Lower leg skin (tissue), 4 donors: ENCODE data around the gene C1QTNF5. TPM values are rescaled to one million over a fixed set of nuclear protein-coding genes. Genes with fewer than 3 reads are reported as not detected.

Source experiments
- DNase-seq, 2 donors: peaks; one replicate each; pipeline ENCODE4 v3.0.0-alpha.2; 2019; ENCODE audit warnings: low spot score in 2 of 2
- H3K4me3 ChIP-seq: fragments of 200-600 bp; sonication (generic); 2 replicates; pipeline ENCODE4 v1.5.1; 2017; ENCODE audit warnings: mild to moderate bottlenecking, low read depth; ENCODE audit not compliant: poor library complexity, severe bottlenecking
- POLR2A ChIP-seq, 2 donors: fragments of 450-650 bp; IDR thresholded peaks; one replicate each; pipeline ENCODE4 v1.6.1; 2016 to 2017; ENCODE audit warnings: antibody characterized with exemption in 2 of 2, mild to moderate bottlenecking in 1 of 2, moderate library complexity in 1 of 2
- WGBS, 2 donors: methylation state at CpG; one replicate each; pipeline ENCODE4 v1.1.5; 2018; 5-methylcytosine and 5-hydroxymethylcytosine counted together
- intact Hi-C: fragments of 100-400 bp; cut with DNase I; formaldehyde crosslinking; loops from one replicate; pipeline ENCODE4 v1.15.0; 2023; ENCODE audit warnings: low total_unique reads
- microRNA-seq, 2 donors: library from miRNA; unstranded; fragments of <30 nt; microRNA quantifications; one replicate each; pipeline ENCODE4, GENCODE V29; 2016; ENCODE audit warnings: borderline replicate concordance in 2 of 2, borderline number of aligned reads in 1 of 2
- total RNA-seq, 4 donors: library from RNA; depleted of rRNA; stranded (reverse); fragments of >200 nt; gene quantifications; one replicate each; pipeline ENCODE4 v1.1.0, GENCODE V29; 2016
- TF ChIP-seq, protein P1 (sequence below), 3 donors: fragments of 450-650 bp; IDR thresholded peaks; one replicate each; pipeline ENCODE4 v1.5.1; 2016; ENCODE audit warnings: antibody characterized with exemption in 3 of 3, mild to moderate bottlenecking in 3 of 3, moderate library complexity in 2 of 3

C1QTNF5 gene
- total RNA-seq, 4 donors from 2014 or later = 4.2 to 14.3 (median 8.6) TPM

DNA sequence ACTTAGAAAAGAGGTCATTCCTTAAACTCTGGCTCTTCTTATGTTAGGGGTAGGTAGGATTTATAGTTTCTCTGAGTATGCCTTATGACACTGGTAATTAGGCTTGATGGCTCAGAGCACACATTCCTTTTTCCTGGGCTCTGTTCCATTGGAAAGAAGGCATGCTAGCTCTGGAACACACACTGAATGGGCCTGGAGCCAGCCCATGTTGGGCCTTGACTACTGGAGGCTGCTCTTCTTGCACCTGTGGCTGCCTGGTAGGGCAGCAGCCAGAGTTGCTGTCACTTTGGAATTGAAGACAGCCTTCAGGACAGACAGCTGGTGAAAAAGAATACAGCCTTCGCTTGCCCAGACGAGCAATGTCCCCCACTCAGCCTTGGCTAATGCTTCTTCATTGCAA lies 42.0 kb downstream of the C1QTNF5 start:
- DNase-seq = no peak

DNA sequence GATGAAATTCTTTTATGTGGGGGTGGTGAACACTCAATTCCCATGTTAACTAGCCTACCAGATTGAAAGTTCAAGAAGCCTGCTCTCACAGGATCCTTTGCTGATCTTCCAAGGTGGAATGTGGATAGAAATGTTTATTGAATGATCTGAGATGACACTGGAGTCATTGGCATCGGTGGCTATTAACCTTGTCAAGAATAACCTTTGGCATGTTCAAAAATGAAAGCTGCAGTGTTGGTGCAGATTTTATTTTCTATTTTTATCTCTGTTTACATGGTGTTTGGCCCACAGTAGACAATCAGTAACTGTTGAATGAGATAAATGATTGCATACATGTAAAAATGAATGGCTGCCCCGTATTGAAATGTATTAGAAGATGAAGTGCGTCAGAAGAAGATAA lies 42.7 kb downstream of the C1QTNF5 start:
- intact Hi-C loops = no loop called here
- TF ChIP-seq, protein P1, sequence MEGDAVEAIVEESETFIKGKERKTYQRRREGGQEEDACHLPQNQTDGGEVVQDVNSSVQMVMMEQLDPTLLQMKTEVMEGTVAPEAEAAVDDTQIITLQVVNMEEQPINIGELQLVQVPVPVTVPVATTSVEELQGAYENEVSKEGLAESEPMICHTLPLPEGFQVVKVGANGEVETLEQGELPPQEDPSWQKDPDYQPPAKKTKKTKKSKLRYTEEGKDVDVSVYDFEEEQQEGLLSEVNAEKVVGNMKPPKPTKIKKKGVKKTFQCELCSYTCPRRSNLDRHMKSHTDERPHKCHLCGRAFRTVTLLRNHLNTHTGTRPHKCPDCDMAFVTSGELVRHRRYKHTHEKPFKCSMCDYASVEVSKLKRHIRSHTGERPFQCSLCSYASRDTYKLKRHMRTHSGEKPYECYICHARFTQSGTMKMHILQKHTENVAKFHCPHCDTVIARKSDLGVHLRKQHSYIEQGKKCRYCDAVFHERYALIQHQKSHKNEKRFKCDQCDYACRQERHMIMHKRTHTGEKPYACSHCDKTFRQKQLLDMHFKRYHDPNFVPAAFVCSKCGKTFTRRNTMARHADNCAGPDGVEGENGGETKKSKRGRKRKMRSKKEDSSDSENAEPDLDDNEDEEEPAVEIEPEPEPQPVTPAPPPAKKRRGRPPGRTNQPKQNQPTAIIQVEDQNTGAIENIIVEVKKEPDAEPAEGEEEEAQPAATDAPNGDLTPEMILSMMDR (IDR thresholded peaks at IDR 0.05) = no peak
- TF ChIP-seq POLR2A (IDR thresholded peaks at IDR 0.05) = no peak
- no peak overlapping the region for H3K4me3 ChIP-seq
- 55% methylated on average over 3 of the region's 3 CpGs for WGBS, 2 donors
- no peak for DNase-seq

More for the DNA sequence above, 42.0 kb downstream of the C1QTNF5 start:
- intact Hi-C loops = no loop called here
- H3K4me3 ChIP-seq = no peak overlapping the region
- WGBS, 2 donors = 68 to 71% methylated on average over 2 of the region's 2 CpGs
- TF ChIP-seq, protein P1 (IDR thresholded peaks at IDR 0.05) = no peak
- TF ChIP-seq POLR2A (IDR thresholded peaks at IDR 0.05) = no peak

DNA sequence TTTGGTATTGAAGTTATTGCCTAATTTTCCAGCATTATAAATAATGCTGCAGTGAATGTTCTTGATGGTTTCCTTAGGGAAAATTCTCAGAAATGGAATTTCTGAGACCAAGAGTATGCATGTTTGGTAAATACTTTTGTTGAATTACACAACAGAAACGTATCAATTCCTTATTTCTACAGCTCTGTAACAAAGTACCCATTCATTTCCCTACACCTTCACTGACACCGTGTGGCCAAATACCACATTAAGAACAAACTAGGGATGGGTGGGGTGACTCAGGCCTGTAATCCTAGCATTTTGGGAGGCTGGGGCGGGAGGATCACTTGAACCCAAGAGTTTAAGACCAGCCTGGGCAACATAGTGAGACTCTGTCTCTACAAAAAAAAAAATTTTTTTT lies 45.5 kb downstream of the C1QTNF5 start:
- DNase-seq = no peak
- 54 to 61% methylated on average over 3 of the region's 3 CpGs for WGBS, 2 donors
- intact Hi-C loops = no loop called here
- H3K4me3 ChIP-seq = no peak overlapping the region
- TF ChIP-seq, protein P1 (IDR thresholded peaks at IDR 0.05) = no peak
- TF ChIP-seq POLR2A (IDR thresholded peaks at IDR 0.05) = no peak

DNA sequence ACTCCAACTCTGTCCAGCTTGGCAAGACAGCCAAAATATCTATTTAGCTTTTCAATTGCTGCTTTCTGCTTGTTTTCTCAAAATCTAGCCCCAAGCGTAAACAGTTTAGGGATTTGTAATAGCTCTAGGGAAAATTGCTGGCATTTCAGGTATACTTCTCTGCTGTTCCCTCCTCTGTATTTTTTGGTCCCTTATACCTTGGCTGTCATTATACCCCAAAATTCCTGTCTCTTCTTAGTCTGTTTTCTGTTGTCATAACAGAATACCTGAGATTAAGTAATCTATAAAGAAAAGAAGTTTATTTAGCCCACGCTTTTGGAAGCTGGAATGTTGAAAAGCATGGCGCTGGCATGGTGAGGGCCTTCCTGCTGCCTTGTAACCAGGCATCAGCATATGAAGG lies 47.2 kb downstream of the C1QTNF5 start:
- H3K4me3 ChIP-seq = no peak overlapping the region
- 94 to 99% methylated on average over 3 of the region's 3 CpGs for WGBS, 2 donors
- intact Hi-C loops = no loop called here
- TF ChIP-seq, protein P1 (IDR thresholded peaks at IDR 0.05) = no peak
- TF ChIP-seq POLR2A (IDR thresholded peaks at IDR 0.05) = no peak
- DNase-seq = no peak

DNA sequence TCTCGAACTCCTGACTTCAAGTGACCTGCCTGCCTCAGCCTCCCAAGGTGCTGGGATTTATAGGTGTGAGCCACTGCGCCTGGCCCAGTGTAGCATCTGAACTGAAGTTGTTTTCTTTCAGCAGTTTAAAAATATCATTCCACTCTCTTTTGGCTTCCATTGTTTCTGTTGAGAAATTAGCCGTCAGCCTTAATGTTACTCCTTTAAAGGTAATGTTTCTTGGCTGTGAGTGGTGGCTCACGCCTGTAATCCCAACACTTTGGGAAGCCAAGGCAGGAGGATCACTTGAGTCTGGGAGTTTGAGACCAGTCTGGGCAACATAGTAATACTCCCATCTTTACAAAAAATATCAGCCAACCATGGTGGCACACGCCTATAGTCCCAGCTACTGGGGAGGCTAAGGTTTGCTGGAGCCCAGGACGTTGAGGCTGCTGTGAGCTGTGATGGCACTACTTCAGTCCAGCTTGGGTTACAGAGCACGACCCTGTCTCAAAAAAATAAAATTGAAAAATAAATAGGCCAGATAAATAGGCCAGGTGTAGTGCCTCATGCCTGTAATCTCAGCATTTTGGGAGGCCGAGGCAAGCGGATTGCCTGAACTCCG lies 49.7 kb downstream of the C1QTNF5 start:
- no peak for DNase-seq

More for the DNA sequence above, 49.7 kb downstream of the C1QTNF5 start:
- H3K4me3 ChIP-seq = no peak overlapping the region
- intact Hi-C loops = no loop called here
- WGBS, 2 donors = 96% methylated on average over 10 of the region's 10 CpGs
- TF ChIP-seq POLR2A (IDR thresholded peaks at IDR 0.05) = no peak
- TF ChIP-seq, protein P1 (IDR thresholded peaks at IDR 0.05) = no peak

Small RNA genes lying within 50 kb of the gene (microRNA-seq; reads per million reads assigned to microRNA genes)
- 0 to 1.1 reads per million in 2 donors for gene MIR6756

Other genes with a start within 250 kb of the C1QTNF5 start
- 10 to 100 TPM; 18.9 to 46.9 (median 27.5) TPM for gene DPAGT1, start 239.0 kb downstream of the C1QTNF5 start, total RNA-seq
- 10 to 100 TPM; 16.8 to 27.2 (median 22.6) TPM for gene C2CD2L, start 233.5 kb downstream of the C1QTNF5 start, total RNA-seq
- 10 to 100 TPM; 15.0 to 39.6 (median 31.2) TPM for gene HINFP, start 219.3 kb downstream of the C1QTNF5 start, total RNA-seq
- 1 to 10 TPM in 1 of 4 donors, under 1 TPM in 3; 0.52 to 1.1 (median 0.67) TPM for gene ABCG4, start 191.8 kb downstream of the C1QTNF5 start, total RNA-seq
- gene NLRX1, start 172.2 kb downstream of the C1QTNF5 start, total RNA-seq = 10 to 100 TPM; 31.4 to 58.0 (median 47.1) TPM
- gene NHERF4, start 155.4 kb downstream of the C1QTNF5 start, total RNA-seq = under 1 TPM in 2 of 4 donors, not detected in 2; 0.27 to 0.53 TPM
- 10 to 100 TPM; 11.7 to 14.6 (median 14.0) TPM for gene CBL, start 134.5 kb downstream of the C1QTNF5 start, total RNA-seq
- 100 to 1,000 TPM; 103 to 198 (median 183) TPM for gene MCAM, start 23.8 kb downstream of the C1QTNF5 start, total RNA-seq
- gene RNF26, start 6.4 kb downstream of the C1QTNF5 start, total RNA-seq = 10 to 100 TPM in 3 of 4 donors, 1 to 10 TPM in 1; 6.7 to 16.8 (median 13.1) TPM
- gene MFRP, start 5.8 kb upstream of the C1QTNF5 start, total RNA-seq = not detected
- 10 to 100 TPM; 15.0 to 35.6 (median 18.1) TPM for gene USP2, start 40.8 kb upstream of the C1QTNF5 start, total RNA-seq
- 10 to 100 TPM in 1 of 4 donors, 1 to 10 TPM in 1, under 1 TPM in 2; 0.52 to 15.3 (median 2.7) TPM for gene THY1, start 82.3 kb upstream of the C1QTNF5 start, total RNA-seq